ENCODE measurements around the gene TLK2.

Gene TLK2

GRCh38 chr17:62621223-62621622 lies 142.6 kb downstream of the TLK2 start:
- Histone ChIP-seq H3K79me2 (ENCODE audit: insufficient read depth, low read length) (no peaks in the 10 kb centered on the region), H3K9ac (ENCODE audit: low read depth, low read length) (no peak overlapping the region), H3K9me3 (ENCODE audit: insufficient read depth, low read length, severe bottlenecking) (no peaks in the 10 kb centered on the region), H3K27ac (ENCODE audit: low read length) (no peak overlapping the region), H4K20me1 (ENCODE audit: insufficient read depth, low read length) (peaks cover 12% of the 10 kb centered on the region), H2AFZ (ENCODE audit: low read depth, low read length) (no peak overlapping the region), H3K4me1 (ENCODE audit: insufficient read depth, low read length) (no peaks in the 10 kb centered on the region), H3K4me3 (ENCODE audit: low read depth in 1 of 2, low read length in 2 of 2) (no peak overlapping the region), H3K36me3 (ENCODE audit: insufficient read depth, low read length) (peaks cover 2% of the 10 kb centered on the region; the same call in 1 of the 2 replicates), H3K4me2 (ENCODE audit: insufficient read depth, low read length) (no peak overlapping the region), H3K27me3 (ENCODE audit: insufficient read depth, low read length, poor library complexity) (no peaks in the 10 kb centered on the region)
- DNase-seq (no peak), ATAC-seq (ENCODE audit: insufficient read depth, low read depth) (no peak)
- TF ChIP-seq EZH2 (IDR thresholded peaks at IDR 0.05; ENCODE audit: borderline replicate concordance, low read depth, low read length, severe bottlenecking), result no peak
- no peak for TF ChIP-seq CTCF (IDR thresholded peaks at IDR 0.05; ENCODE audit: borderline replicate concordance, extremely low read depth, low read length, poor library complexity, severe bottlenecking)

- Histone ChIP-seq H3K4me1 (ENCODE audit: insufficient read depth, low read length) (peaks cover 31% of the 10 kb centered on the region), H3K79me2 (ENCODE audit: insufficient read depth, low read length) (no peaks in the 10 kb centered on the region; the same call in 1 of the 2 replicates), H3K9ac (ENCODE audit: low read depth, low read length) (no peak overlapping the region), H3K36me3 (ENCODE audit: insufficient read depth, low read length) (no peaks in the 10 kb centered on the region), H3K4me3 (ENCODE audit: low read depth in 1 of 2, low read length in 2 of 2) (no peak overlapping the region), H4K20me1 (ENCODE audit: insufficient read depth, low read length) (peaks cover 13% of the 10 kb centered on the region; the same call in 1 of the 2 replicates), H2AFZ (ENCODE audit: low read depth, low read length) (no peak overlapping the region), H3K27me3 (ENCODE audit: insufficient read depth, low read length, poor library complexity) (no peaks in the 10 kb centered on the region), H3K9me3 (ENCODE audit: insufficient read depth, low read length, severe bottlenecking) (no peaks in the 10 kb centered on the region), H3K27ac (ENCODE audit: low read length) (no peak overlapping the region), H3K4me2 (ENCODE audit: insufficient read depth, low read length) (no peak overlapping the region)
- DNase-seq, result no peak
- no peak for ATAC-seq (ENCODE audit: insufficient read depth, low read depth)
- no peak for TF ChIP-seq CTCF (IDR thresholded peaks at IDR 0.05; ENCODE audit: borderline replicate concordance, extremely low read depth, low read length, poor library complexity, severe bottlenecking)
- no peak for TF ChIP-seq EZH2 (IDR thresholded peaks at IDR 0.05; ENCODE audit: borderline replicate concordance, low read depth, low read length, severe bottlenecking)
Measured at GRCh38 chr17:62625184-62625869, 146.7 kb downstream of the TLK2 start.

GRCh38 chr17:62625870-62626200 lies 147.2 kb downstream of the TLK2 start:
- no peaks in the 10 kb centered on the region for H3K9me3 ChIP-seq (ENCODE audit: insufficient read depth, low read length, severe bottlenecking)
- H3K79me2 ChIP-seq (ENCODE audit: insufficient read depth, low read length), result no peaks in the 10 kb centered on the region; the same call in 1 of the 2 replicates
- H3K4me3 ChIP-seq (ENCODE audit: low read depth in 1 of 2, low read length in 2 of 2), result no peak overlapping the region
- H3K27ac ChIP-seq (ENCODE audit: low read length), result no peak overlapping the region
- H3K9ac ChIP-seq (ENCODE audit: low read depth, low read length), result no peak overlapping the region
- H3K27me3 ChIP-seq (ENCODE audit: insufficient read depth, low read length, poor library complexity), result no peaks in the 10 kb centered on the region
- peaks cover 17% of the 10 kb centered on the region; the same call in 1 of the 2 replicates for H4K20me1 ChIP-seq (ENCODE audit: insufficient read depth, low read length)
- ATAC-seq (ENCODE audit: insufficient read depth, low read depth) (no peak), DNase-seq (no peak)
- no peak for TF ChIP-seq EZH2 (IDR thresholded peaks at IDR 0.05; ENCODE audit: borderline replicate concordance, low read depth, low read length, severe bottlenecking)
- no peak for TF ChIP-seq CTCF (IDR thresholded peaks at IDR 0.05; ENCODE audit: borderline replicate concordance, extremely low read depth, low read length, poor library complexity, severe bottlenecking)
- H3K36me3 ChIP-seq (ENCODE audit: insufficient read depth, low read length), result no peaks in the 10 kb centered on the region
- no peak overlapping the region for H3K4me2 ChIP-seq (ENCODE audit: insufficient read depth, low read length)
- H3K4me1 ChIP-seq (ENCODE audit: insufficient read depth, low read length), result peaks cover 31% of the 10 kb centered on the region
- no peak overlapping the region for H2AFZ ChIP-seq (ENCODE audit: low read depth, low read length)
